Osteocyte (in vitro differentiated cells): ENCODE data around the gene ACTN2. TPM values are rescaled to one million over a fixed set of nuclear protein-coding genes. Genes with fewer than 3 reads are reported as not detected.

Experiments used
- DNase-seq: peaks from one replicate; pipeline ENCODE4 v3.0.0; 2021; ENCODE audit warnings: mixed read lengths; ENCODE audit not compliant: unreplicated experiment; ENCODE audit errors: extremely low spot score
- H3K27ac Mint-ChIP-seq: one replicate; pipeline ENCODE4 v1.8.0; 2021; ENCODE audit warnings: mild to moderate bottlenecking, mixed read lengths; ENCODE audit not compliant: unreplicated experiment
- H3K27me3 Mint-ChIP-seq: one replicate; pipeline ENCODE4 v1.8.0; 2021; ENCODE audit warnings: mixed read lengths; ENCODE audit not compliant: unreplicated experiment
- H3K36me3 Mint-ChIP-seq: one replicate; pipeline ENCODE4 v1.8.0; 2021; ENCODE audit warnings: mixed read lengths; ENCODE audit not compliant: unreplicated experiment
- H3K4me1 Mint-ChIP-seq: one replicate; pipeline ENCODE4 v1.8.0; 2021; ENCODE audit warnings: mixed read lengths; ENCODE audit not compliant: unreplicated experiment
- H3K4me3 Mint-ChIP-seq: one replicate; pipeline ENCODE4 v1.8.0; 2021; ENCODE audit warnings: mild to moderate bottlenecking, moderate library complexity, mixed read lengths; ENCODE audit not compliant: unreplicated experiment
- H3K9me3 Mint-ChIP-seq: one replicate; pipeline ENCODE4 v1.8.0; 2021; ENCODE audit warnings: mixed read lengths; ENCODE audit not compliant: unreplicated experiment
- total RNA-seq: library from RNA; stranded (reverse); gene quantifications from 2 replicates; pipeline ENCODE4 v1.2.1, GENCODE V29; 2021
- TF ChIP-seq, protein P1 (sequence below): fragments of 200-600 bp; sonication (generic); IDR thresholded peaks from 2 replicates; pipeline ENCODE4 v1.5.0; 2021; ENCODE audit warnings: antibody characterized with exemption, mild to moderate bottlenecking, moderate library complexity

ACTN2 gene
- total RNA-seq, 1 donor from 2014 or later, result not detected

DNA sequence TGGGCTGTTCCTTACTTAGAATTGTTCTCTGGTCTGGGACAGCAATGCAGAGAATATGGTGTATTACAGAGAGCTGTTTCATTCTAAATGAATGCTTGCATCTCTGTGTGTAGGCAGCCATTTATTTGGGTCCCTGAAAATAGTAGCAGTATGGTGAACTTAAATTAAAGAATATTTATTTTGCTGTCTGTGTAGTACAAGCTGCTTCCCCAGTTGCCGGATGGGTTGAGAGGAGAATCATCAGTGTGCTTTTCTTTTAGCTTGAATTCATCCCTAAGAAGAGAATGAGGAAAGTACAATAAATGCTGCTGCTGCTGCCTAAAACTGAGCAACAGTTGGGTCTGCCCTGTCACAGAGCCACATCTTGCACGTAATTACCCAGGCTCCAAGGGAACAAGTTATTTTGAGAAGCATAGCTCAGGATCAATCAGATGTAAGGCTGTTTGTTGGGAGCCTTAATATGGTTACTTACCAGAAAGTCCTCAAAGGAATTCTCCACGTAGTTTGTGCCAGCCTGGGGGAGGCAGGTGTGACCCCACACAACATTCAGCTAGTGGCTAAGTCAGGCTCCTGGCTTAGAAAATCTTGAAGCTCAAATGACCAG is 16.6 kb downstream of the ACTN2 start:
- no peaks in the 10 kb centered on the region for H3K9me3 Mint-ChIP-seq
- H3K4me3 Mint-ChIP-seq, result no peak overlapping the region
- H3K36me3 Mint-ChIP-seq, result no peaks in the 10 kb centered on the region
- TF ChIP-seq, protein P1, sequence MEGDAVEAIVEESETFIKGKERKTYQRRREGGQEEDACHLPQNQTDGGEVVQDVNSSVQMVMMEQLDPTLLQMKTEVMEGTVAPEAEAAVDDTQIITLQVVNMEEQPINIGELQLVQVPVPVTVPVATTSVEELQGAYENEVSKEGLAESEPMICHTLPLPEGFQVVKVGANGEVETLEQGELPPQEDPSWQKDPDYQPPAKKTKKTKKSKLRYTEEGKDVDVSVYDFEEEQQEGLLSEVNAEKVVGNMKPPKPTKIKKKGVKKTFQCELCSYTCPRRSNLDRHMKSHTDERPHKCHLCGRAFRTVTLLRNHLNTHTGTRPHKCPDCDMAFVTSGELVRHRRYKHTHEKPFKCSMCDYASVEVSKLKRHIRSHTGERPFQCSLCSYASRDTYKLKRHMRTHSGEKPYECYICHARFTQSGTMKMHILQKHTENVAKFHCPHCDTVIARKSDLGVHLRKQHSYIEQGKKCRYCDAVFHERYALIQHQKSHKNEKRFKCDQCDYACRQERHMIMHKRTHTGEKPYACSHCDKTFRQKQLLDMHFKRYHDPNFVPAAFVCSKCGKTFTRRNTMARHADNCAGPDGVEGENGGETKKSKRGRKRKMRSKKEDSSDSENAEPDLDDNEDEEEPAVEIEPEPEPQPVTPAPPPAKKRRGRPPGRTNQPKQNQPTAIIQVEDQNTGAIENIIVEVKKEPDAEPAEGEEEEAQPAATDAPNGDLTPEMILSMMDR, result no peak
- H3K27ac Mint-ChIP-seq, result no peak overlapping the region
- H3K27me3 Mint-ChIP-seq, result peaks cover 9% of the 10 kb centered on the region
- H3K4me1 Mint-ChIP-seq, result no peaks in the 10 kb centered on the region
- DNase-seq, result no peak

DNA sequence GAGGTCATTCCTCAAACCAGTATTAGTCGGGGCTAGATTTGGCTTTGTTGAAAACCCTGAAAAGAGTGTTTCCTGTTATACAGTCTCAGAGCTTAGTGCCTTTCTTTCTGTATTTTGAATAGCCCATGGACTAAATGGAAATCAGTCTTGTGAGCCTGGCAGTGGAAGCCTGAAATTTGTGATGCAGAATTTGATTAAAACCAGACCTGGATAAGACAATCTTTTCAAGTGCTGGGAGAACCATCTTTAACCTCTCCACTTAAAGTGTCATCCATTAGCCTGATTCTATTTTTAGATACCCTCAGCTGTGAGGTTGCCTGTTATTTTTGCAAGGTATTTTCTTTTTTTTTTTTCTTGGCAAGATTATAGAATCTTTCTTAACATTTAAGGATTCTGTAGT is 19.5 kb downstream of the ACTN2 start:
- no peak for DNase-seq
- Mint-ChIP-seq H3K27me3 (peaks cover 6% of the 10 kb centered on the region), H3K9me3 (no peaks in the 10 kb centered on the region), H3K4me3 (no peak overlapping the region), H3K27ac (no peak overlapping the region), H3K36me3 (no peaks in the 10 kb centered on the region), H3K4me1 (no peaks in the 10 kb centered on the region)
- TF ChIP-seq, protein P1, result no peak

DNA sequence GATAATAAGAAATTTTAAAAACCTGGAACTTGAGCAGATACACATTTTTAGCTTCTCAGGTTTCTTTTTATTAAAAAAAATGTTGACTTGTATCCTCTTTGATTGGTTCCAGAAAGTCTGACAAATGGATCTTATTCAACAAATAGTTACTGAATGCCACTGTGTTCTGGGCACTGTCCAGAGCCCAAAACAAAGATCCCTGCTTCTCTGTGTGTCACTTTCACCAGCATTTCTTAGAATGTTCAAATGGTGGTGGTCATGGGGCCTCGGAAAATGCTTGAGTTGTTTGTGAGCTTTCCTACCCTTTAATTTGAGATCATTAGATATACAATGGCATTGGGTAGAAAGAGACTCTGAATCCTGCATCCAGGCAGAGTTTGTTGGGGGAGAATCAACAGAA is 19.9 kb downstream of the ACTN2 start:
- no peaks in the 10 kb centered on the region for H3K9me3 Mint-ChIP-seq
- DNase-seq, result no peak
- peaks cover 6% of the 10 kb centered on the region for H3K27me3 Mint-ChIP-seq
- H3K27ac Mint-ChIP-seq, result no peak overlapping the region
- TF ChIP-seq, protein P1, result no peak
- no peak overlapping the region for H3K4me3 Mint-ChIP-seq
- H3K4me1 Mint-ChIP-seq, result no peaks in the 10 kb centered on the region
- no peaks in the 10 kb centered on the region for H3K36me3 Mint-ChIP-seq

DNA sequence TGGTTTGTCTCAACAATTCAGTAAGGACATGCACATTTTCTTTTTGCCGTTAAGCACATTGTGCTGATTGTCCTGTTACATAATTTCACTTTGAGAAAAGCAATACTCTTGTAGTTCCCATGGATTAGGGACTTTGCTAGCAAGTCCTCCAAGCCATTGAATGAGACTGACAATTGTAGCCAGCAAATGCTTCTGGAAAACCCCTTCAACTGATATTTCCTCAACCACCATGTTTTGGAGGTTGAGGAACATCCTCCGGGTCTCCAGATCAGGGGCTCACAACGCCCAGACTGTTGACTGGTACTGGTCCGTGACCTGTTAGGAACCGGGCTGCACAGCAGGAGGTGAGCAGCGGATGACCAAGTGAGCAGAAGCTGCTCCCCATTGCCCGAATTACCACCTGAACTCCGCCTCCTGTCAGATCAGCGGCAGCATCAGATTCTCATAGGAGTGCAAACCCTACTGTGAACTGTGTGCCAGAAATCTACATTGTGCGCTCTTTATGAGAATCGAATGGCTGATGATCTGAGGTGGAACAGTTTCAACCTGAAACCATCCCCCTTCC is 24.1 kb downstream of the ACTN2 start:
- TF ChIP-seq, protein P1, result no peak
- peaks cover 3% of the 10 kb centered on the region for H3K27me3 Mint-ChIP-seq
- no peaks in the 10 kb centered on the region for H3K36me3 Mint-ChIP-seq
- H3K27ac Mint-ChIP-seq, result no peak overlapping the region
- H3K4me1 Mint-ChIP-seq, result no peaks in the 10 kb centered on the region
- peak; percentile 48 for DNase-seq
- H3K9me3 Mint-ChIP-seq, result no peaks in the 10 kb centered on the region
- no peak overlapping the region for H3K4me3 Mint-ChIP-seq

DNA sequence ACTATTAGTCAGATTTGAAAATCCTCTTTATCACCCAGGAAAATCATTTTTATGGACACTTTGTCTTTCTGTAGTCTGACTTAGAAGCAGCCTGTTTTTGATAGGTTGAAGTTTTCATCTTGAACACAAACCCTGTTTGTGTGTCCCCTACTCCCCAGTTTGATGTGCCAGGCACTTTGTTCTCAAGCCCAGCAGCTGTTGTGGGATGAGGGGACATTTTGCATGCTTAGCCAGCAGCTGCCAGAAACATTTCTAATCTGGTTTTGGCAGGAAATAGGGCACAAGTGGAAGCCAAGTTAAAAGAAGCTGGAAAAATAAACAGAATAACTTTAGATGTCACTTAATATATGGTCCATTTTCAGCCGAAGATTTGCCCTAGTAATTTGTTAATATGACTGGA is 29.9 kb downstream of the ACTN2 start:
- Mint-ChIP-seq H3K9me3 (no peaks in the 10 kb centered on the region), H3K27me3 (no peaks in the 10 kb centered on the region), H3K27ac (no peak overlapping the region), H3K4me3 (no peak overlapping the region), H3K36me3 (no peaks in the 10 kb centered on the region), H3K4me1 (no peaks in the 10 kb centered on the region)
- TF ChIP-seq, protein P1, result no peak
- no peak for DNase-seq
